SU-DHL-6 (cell line): ENCODE data around the gene FBXW7.

Source experiments
- CTCF ChIP-seq: fragments of 200-600 bp; sonication (generic); IDR thresholded peaks from one replicate; pipeline ENCODE4 v1.5.1; 2017; ENCODE audit warnings: antibody characterized with exemption, mild to moderate bottlenecking, low read length, moderate library complexity; ENCODE audit not compliant: insufficient read depth, poor library complexity, severe bottlenecking
- EZH2phosphoT487 ChIP-seq: fragments of 200-600 bp; sonication (generic), shearing (Covaris generic); conservative IDR thresholded peaks from 2 replicates; pipeline ENCODE4 v1.6.1; 2018; ENCODE audit warnings: mild to moderate bottlenecking, antibody characterized with exemption, low read length, moderate library complexity, mixed read lengths

GRCh38 chr4:152306541-152306940 is 229.4 kb downstream of the FBXW7 start:
- TF ChIP-seq CTCF (no peak), EZH2phosphoT487 (no peak)
